ENCODE measurements around the gene CFAP119.

The CFAP119 gene

DNA sequence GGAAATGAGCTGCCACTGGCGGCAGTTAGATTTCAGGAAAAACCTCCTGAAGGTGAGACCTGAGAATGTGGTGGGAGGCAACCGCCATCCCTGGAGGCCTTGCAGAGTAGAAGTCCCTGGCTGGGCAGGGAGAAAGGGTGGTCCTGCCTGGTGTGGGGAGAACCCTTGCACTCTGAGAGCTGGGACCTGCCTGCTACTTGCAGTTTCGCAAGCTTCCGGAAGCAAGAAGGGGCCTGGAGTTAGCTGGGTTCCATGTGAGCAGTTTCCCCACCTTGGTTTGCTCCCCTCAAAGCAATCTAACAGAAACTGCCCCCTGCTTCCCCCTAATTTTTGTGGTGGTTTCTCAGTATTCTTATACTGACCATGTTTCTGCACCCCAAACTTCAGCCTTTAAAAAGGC is 18.7 kb upstream of the CFAP119 start:
- no peak for DNase-seq

DNA sequence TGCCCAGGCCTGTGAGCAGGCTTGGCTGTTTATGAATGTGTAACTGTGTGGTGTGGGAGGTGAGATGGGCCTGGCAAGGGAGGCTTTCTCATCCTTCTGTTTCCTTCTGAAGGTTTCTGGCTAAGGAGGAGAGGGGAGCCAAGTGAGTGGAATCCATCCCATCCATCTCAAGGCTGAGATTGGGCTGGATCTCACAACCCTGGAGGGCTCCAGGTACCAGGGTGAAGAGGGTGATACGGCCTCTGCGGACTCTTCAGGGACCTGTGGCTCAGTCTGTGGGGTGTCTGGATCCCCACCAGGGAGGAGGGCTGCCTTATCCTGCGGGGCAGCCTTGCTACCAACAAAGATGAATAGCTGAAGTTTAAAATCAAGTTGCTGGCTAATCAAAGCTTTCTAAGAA is 18.2 kb upstream of the CFAP119 start:
- DNase-seq: no peak

DNA sequence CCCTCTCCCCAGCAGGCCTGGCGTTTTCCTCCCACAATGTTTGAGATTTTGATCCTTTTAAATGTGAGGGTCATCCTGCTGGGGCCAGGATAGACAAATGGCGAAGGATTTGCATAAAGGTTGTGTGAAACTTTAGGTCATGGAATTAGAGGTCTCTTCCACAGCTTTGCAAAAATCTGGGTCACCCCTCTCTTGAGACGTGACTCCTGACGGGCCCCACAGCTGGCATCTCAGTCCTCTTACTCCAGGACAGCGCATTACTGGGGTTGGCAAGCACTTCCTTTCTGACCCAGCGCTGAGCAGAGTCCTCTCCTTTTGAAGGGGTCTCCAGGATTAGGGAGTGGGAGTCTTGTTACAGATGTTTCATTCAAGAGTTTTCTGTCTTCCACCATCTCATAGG is 17.7 kb upstream of the CFAP119 start:
- DNase-seq: no peak

DNA sequence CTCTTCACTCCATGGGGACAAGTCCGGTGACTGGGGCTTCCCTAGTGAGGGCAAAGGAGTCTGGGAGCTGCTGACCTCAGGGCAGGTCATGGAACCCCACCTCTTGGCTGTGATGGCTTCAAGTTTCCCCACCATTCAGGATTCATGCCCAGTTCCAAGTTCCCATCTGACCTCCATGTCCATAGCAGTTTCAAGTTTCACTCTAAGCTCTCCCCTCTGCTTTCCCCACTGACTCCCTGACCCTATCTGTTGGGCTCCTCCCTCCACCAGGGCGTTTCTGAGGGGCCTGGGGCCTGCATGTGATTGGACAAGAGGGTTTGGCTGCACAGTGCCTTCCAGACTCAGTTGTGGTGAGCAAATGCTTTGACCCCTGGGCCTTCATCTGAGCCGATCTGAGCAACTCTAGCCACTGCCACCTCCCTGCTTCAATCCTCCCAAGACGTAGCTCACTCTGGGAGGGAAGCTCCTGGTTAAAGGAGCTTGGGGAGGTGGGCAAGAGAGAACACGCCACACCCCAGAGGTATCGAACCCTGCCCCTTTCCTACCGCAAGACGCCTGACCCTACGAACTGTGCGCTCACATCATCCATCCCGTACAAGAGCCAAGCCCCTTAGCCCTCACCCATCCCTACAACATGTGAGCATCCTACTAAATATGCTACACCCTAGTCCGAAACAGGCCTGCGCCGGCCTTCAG is 16.8 kb upstream of the CFAP119 start:
- no peak for DNase-seq

DNA sequence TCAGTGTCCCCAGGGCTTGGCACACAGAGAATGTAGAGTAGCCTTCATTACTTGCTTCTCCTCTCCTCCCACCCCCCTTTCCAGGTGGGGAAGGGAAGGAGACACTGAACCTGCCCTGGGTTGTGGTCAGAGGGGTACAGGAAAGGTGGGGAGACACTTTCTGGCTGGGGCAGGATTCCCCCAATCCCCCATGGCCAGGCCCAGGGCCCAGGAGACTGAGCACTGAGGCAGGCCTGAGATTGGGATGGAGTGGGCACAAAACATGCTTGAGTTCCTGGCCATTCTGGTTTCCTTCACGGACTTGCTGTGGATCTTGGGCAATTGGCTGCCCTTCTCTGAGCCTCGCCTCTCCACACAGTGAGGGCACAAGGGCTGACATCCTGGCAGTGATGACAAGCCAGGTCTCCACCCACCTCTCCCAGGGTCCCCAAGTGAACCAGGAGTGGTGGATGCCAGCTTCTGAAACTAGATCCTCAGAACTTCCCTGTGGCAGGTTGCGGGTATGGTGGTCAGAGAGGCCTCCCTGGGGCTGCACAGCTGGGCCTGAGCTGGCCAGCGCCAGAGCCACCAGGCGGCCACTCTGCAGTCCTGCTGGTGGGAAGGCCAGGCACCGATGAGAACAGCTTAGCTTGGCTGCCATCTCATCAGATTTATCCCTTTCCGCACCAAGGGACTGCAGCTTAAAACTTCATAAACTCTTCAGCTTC is 15.9 kb upstream of the CFAP119 start:
- DNase-seq: no peak

DNA sequence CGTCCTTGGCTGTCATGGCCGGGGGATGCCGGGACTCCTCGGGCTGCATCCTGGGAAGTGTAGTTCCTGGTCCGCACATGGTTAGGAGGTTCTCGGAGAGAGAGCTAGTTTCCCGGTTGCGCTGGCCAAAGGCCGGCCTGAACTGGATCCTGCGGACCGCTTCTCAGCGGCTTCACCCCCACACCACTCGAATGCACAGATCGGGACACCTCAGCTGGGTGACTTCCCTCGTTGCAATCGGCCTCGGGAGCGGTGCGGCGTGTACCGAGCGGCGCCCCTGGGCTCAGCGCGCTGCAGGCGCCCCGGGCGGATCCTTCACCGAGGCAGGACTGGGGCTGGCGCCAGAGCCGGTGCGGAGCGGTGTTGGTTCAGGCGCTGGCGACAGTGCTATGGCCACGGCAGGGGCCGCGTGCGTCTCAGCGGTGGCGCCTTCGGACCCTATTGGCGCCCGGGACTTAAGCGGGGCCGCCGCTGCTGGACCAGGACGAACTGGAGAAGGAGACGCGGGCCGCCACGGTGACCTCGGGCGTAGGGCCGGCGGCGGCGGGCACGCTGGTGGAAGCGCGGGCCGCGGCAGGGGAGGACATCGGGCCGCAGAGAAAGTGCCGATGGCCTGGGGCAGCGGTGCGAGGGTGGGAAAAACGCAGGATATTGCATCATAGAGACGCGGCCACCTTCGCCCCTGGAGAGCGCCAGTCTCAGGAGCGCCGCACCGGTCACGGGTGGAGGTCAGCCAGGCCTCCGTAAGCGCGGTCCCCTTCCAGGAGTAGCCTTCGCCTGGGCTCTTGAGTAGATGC is 13.7 kb upstream of the CFAP119 start:
- peak; percentile 54 for DNase-seq

DNA sequence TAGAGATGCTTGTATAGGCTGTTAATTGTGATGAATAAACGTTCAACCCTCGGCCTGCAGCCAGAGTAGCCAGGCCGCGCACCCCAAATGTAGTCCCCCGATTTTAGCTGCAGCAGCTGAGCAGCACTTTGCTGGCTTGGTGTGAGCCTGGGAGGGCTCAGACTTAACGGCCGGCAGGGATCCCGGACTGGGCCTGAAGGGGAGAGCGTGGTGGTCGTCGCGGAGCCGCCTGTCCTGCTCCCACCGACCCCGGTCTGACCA is 13.2 kb upstream of the CFAP119 start:
- no peak for DNase-seq

DNA sequence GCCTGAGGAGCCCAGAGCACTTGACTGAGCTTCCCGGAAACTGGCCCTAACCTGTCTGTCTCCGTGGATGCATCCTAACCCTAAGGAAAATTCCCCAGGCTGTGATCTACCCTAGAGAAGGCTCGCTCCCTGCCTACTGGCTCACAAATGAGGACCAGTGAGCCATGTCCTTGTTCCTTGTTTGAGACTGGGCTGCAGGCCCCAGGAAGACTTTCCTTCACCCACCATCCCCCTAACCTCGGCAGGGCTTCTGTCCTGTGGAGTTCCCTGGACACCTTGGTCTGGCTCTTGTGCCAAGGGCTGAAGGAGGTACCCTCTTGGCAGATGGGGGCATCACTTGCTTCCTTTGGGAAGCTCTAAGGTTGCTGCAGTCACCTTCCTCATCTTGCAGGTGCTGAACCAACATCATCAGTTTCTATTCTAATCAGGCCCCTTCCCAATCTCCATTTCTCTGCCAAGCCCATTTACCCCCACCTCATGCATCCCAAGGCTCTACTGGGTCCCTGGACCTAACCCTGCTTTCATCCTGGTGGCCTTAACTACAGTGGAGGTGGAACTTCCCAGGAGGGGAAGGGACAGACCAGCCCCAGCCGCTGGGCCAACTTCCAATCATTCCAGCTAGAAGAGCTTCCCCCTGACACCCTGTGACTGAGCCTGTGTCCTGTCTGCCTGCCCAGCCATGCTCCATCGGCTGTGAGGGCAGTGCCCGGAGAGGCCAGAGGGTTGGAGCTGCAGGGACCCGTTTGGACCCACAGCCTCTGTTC is 12.7 kb upstream of the CFAP119 start:
- no peak for DNase-seq

DNA sequence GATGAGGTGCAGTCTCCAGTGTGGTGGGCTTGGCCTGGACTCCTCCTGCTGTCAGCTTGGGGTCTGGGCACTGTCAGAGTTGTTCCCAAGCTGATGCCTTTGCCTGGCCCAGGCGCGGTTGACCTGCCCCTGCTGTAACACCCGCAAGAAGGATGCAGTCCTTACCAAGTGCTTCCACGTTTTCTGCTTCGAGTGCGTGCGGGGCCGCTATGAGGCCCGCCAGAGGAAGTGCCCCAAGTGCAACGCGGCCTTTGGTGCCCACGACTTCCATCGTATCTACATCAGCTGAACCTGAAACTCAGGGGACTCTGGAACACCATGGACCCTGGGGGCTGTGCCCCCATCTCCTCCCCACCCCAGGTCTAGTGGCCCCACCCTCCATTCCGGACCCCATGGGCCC is 12.0 kb upstream of the CFAP119 start:
- DNase-seq: no peak

DNA sequence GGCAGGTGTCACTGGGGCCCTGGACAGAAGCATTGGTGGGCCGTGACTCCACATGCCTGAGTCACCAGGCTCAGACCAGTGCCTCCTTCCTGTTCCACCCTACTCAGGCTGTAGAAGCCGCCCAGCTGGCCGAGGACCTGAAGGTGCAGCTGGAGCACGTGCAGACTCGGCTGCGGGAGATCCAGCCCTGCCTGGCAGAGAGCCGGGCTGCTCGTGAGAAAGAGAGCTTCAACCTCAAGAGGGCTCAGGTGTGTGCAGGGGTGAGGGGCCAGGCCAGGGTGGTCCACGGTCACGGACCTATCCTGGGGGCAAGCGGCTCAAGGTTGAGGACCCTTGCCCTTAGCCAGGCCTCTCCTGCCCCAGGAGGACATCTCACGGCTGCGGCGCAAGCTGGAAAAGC is 9.9 kb upstream of the CFAP119 start:
- no peak for DNase-seq

DNA sequence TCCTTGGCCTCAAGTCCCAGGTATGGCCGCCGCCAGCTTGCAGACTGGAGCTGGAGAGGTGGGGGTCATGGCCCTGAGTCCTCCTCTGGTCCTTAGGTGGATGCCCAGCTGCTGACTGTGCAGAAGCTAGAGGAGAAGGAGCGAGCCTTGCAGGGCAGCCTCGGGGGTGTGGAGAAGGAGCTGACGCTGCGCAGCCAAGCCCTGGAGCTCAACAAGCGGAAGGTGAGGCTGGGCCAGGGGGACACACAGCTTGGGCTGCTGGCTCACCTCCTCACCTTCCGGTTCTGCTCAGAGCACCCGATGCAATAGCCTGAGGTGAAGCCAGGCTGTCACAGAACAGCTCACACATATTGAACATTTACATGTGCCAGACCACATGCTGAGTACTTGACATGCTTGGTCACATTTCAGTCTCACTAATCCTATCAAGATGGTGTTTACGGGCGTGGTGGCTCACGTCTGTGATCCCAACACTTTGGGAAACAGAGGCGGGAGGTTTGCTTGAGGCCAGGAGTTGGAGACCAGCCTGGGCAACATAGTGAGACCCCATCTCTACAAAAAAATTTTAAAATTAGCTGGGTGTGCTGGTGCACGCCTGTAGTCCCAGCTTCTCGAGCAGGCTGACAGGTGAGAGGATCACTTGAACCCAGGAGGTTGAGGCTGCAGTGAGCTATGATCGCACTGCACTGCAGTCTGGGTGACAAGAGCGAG is 7.7 kb upstream of the CFAP119 start:
- DNase-seq: no peak

DNA sequence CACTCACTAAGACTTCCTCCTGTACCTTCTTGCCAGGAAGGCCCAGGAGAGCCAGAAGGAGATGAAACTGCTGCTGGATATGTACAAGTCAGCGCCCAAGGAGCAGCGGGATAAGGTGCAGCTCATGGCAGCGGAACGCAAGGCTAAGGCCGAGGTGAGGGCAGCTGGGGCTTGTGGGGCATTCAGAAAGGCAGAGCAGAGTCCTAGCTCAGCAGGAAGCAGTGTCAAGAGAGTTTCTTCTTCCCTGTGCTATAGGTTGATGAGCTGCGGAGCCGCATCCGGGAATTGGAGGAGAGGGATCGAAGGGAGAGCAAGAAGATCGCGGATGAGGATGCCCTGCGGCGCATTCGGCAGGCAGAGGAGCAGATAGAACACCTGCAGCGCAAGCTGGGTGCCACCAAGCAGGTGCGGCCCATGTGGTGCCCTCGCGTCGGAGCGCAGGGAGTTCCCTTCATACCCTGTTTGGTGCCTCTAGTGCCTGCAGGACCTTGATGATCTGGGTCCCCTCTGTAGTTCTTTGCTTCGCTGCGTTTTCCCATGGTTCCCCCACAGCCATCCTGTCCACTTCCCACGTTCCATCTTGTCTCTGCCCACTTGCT is 6.8 kb upstream of the CFAP119 start:
- no peak for DNase-seq

DNA sequence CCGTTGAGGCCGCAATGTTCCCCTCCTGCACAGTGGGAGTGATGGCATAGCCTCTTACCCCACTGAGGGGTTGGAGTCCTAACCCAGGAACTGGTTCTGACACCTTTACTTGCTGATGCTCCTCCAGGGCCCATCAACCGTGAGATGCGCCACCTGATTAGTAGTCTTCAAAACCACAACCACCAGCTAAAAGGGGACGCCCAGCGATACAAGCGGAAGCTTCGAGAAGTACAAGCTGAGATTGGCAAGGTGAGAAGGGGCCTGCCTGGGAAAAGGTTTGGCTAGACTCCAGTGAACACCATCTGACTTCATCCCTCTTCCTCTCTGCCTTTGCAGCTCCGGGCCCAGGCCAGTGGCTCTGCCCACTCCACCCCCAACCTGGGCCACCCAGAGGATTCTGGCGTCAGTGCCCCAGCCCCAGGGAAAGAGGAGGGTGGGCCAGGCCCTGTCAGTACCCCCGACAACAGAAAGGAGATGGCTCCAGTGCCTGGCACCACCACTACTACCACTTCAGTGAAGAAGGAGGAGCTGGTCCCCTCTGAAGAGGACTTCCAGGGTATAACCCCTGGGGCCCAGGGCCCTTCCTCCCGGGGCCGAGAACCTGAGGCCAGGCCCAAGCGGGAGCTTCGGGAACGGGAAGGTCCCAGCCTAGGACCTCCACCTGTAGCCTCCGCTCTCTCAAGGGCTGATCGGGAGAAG is 6.1 kb upstream of the CFAP119 start:
- peak; percentile 67 for DNase-seq

DNA sequence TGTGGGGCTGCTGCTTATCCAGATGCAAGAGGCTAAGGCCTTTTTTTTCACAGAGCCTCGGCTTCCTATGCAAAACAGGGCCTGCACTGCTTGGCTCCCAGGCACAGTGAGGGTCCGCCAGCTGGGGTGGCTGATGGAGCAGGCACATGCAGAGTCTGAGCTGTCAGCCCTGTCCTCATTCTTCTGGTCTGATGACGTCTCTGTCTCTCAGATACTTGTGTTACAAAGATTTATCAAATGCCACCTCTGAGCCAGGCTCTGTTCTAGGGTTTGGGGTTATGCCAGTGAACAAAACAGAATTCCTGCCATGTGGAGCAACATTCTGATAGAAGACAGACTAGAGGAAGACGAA is 5.0 kb upstream of the CFAP119 start:
- no peak for DNase-seq

DNA sequence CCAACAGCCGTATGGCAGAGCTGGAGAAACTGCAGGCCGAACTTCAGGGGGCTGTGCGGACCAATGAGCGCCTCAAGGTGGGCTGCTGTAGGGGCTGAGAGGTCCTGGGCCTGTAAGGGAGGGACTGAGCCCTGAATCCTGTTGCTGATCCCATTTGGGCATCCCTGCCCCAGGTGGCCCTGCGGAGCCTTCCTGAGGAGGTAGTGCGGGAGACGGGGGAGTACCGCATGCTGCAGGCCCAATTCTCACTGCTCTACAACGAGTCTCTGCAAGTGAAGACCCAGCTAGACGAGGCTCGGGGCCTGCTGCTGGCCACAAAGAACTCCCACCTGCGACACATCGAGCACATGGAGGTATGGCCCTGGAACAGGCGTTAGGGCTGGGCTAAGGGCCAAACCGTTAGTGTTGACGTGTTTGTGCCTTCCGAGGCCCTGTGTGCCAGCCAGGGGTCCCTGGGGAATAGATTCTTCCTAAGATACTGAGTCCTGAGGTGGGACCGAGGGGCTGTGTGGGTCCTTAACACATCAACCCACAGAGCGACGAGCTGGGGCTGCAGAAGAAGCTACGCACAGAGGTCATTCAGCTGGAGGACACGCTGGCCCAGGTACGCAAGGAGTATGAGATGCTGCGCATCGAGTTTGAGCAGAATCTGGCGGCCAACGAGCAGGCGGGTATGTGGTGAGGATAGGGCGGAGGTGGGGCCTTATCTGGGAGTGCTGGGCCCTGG is 4.5 kb upstream of the CFAP119 start:
- no peak for DNase-seq

DNA sequence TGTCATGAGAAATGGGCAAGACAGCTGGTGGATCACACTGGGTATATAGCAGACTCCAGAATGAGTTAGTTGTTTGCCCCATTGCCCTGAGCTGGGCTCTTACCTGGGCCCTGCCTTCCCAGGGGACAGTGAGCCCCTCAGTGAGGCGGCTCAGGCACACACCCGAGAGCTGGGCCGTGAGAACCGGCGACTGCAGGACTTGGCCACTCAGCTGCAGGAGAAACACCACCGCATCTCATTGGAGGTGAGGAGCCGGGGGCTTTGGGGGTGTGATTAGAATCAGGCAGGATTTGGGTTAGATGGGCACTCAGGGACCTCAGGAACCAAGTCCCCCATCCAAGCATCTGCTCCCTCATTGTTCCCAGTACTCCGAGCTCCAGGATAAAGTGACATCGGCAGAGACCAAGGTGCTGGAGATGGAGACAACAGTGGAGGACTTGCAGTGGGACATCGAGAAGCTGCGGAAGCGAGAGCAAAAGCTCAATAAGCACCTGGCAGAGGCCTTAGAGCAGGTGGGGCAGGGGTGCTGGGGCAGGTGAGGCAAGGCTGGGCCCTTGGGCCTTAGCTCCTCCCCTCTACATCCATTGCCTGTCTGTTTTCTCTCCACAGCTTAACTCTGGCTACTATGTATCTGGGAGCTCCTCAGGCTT is 3.1 kb upstream of the CFAP119 start:
- DNase-seq: no peak

DNA sequence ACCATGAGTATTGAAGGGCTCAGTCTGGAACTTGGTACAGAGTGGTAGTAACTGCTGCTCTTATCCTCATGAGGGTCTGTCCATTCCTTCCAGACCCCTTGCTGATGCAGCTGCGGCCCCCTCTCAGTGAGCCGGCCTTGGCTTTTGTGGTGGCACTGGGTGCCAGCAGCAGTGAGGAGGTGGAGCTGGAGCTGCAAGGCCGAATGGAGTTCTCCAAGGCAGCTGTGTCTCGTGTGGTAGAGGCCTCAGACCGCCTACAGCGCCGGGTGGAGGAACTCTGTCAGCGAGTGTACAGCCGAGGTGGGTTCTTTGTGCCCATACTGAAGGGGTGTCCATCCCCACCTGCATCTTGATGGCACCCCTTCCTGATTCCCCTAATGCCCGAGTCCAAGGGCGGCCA is 2.2 kb upstream of the CFAP119 start:
- no peak for DNase-seq

DNA sequence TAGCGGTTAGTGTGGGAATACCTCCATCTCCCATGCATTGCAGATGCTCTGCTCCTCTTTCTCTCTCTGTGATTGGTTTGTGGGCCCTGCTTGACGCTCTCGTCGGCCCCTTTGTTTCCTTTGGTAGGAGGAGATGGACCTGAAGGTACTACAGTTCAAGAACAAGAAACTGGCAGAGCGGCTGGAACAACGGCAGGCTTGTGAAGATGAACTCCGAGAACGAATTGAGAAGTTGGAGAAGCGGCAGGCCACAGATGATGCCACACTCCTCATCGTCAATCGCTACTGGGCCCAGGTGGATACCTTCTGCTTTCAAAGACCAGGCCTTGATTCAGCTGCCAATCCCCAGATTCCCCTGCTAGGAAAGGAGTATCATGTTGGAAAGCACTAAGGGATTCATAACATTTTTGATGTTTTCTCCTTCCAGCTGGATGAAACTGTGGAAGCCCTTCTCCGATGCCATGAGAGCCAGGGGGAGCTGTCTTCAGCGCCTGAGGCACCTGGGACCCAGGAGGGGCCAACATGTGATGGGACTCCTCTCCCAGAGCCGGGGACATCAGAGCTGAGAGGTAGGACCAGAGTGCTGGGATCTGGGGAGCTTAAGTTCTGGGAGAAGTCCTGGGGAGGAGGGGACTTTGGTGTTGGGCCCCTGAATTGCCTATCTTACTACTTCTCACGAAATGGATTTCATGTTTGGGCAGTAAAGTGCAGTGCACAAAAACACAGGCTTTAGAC is 1.3 kb upstream of the CFAP119 start:
- DNase-seq: no peak

DNA sequence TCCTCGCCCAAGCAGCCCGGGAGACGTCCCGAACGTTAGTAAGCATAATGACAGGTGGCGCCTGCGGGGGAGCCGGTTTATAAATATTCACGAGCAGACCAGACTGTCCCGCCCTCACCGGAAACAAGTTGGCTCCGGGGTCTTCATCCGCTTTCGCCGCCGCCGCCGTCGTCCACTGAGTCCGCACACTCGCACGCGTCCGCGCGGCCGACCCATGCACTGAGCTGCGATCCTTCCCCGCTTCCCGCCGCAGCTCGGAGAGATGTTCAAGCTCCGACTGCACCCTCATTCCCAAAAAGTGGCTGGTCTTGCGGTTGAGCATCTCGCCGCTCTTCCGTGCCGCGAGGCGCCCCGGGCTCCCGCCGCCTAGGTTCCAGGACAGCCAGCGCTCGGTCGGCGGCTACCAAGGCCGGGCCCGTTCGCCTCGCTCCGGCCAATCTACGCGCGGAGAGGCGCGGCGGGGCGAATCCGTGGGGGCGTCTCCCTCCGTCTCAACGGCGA is 385 bp downstream of the CFAP119 start:
- DNase-seq: peak; percentile 35

Measured in CD4-positive, alpha-beta T cell treated with Interleukin-21 for 1 hour (primary cell).